Measurements from ENCODE around the gene MCRIP2. TPM values are rescaled to one million over a fixed set of nuclear protein-coding genes. Genes with fewer than 3 reads are reported as not detected.

The MCRIP2 gene
- polyA plus RNA-seq, 1 donor from 2014 or later = 29.1 TPM

- Histone ChIP-seq H3K27ac (ENCODE audit: low read length) (no peak overlapping the region), H4K20me1 (ENCODE audit: insufficient read depth) (no peaks in the 10 kb centered on the region), H3K79me2 (replicated peaks; ENCODE audit: insufficient read depth, low read length) (peaks cover 2% of the 10 kb centered on the region), H3K9ac (ENCODE audit: low read length) (no peak overlapping the region), H3K27me3 (ENCODE audit: insufficient read depth, low read depth, low read length) (no peaks in the 10 kb centered on the region), H3K9me2 (ENCODE audit: insufficient read depth, low read length) (no peaks in the 10 kb centered on the region), H3K4me3 (ENCODE audit: low read length) (no peak overlapping the region), H2AFZ (ENCODE audit: low read depth, low read length) (no peak overlapping the region), H3K36me3 (ENCODE audit: insufficient read depth, low read length) (peaks cover 7% of the 10 kb centered on the region), H3K9me3 (ENCODE audit: low read length) (no peaks in the 10 kb centered on the region), H3F3A (ENCODE audit: insufficient read depth, low read length, poor library complexity, severe bottlenecking) (no peaks in the 10 kb centered on the region), H3K4me2 (ENCODE audit: low read length) (no peak overlapping the region)
- TF ChIP-seq TAF1 (IDR thresholded peaks at IDR 0.05; ENCODE audit: low read depth) = no peak
- TF ChIP-seq RAD21 (conservative IDR thresholded peaks at IDR 0.05) = no peak
- TF ChIP-seq, protein P1, sequence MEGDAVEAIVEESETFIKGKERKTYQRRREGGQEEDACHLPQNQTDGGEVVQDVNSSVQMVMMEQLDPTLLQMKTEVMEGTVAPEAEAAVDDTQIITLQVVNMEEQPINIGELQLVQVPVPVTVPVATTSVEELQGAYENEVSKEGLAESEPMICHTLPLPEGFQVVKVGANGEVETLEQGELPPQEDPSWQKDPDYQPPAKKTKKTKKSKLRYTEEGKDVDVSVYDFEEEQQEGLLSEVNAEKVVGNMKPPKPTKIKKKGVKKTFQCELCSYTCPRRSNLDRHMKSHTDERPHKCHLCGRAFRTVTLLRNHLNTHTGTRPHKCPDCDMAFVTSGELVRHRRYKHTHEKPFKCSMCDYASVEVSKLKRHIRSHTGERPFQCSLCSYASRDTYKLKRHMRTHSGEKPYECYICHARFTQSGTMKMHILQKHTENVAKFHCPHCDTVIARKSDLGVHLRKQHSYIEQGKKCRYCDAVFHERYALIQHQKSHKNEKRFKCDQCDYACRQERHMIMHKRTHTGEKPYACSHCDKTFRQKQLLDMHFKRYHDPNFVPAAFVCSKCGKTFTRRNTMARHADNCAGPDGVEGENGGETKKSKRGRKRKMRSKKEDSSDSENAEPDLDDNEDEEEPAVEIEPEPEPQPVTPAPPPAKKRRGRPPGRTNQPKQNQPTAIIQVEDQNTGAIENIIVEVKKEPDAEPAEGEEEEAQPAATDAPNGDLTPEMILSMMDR (IDR thresholded peaks at IDR 0.05; ENCODE audit: poor library complexity, severe bottlenecking) = no peak
- no peak for TF ChIP-seq REST (IDR thresholded peaks at IDR 0.05; ENCODE audit: borderline replicate concordance)
- no peak for TF ChIP-seq EP300 (conservative IDR thresholded peaks at IDR 0.05; ENCODE audit: poor library complexity, severe bottlenecking)
- TF ChIP-seq POLR2AphosphoS5 (IDR thresholded peaks at IDR 0.05) = no peak
- TF ChIP-seq EZH2 (IDR thresholded peaks at IDR 0.05; ENCODE audit: borderline replicate concordance, insufficient read depth, low read length, poor library complexity, severe bottlenecking) = no peak
- TF ChIP-seq MXI1 (conservative IDR thresholded peaks at IDR 0.05; ENCODE audit: poor library complexity, severe bottlenecking) = no peak
These were observed 40.8 kb upstream of the MCRIP2 start for GRCh38 chr16:600781-601180.

- Histone ChIP-seq H3K27ac (ENCODE audit: low read length) (no peak overlapping the region), H3K36me3 (ENCODE audit: insufficient read depth, low read length) (peaks cover 5% of the 10 kb centered on the region), H3K9me3 (ENCODE audit: low read length) (no peaks in the 10 kb centered on the region), H2AFZ (ENCODE audit: low read depth, low read length) (no peak overlapping the region), H3K4me3 (ENCODE audit: low read length) (no peak overlapping the region), H3K9me2 (ENCODE audit: insufficient read depth, low read length) (no peaks in the 10 kb centered on the region), H3K9ac (ENCODE audit: low read length) (no peak overlapping the region), H4K20me1 (ENCODE audit: insufficient read depth) (no peaks in the 10 kb centered on the region), H3K4me2 (ENCODE audit: low read length) (no peak overlapping the region), H3K79me2 (replicated peaks; ENCODE audit: insufficient read depth, low read length) (no peaks in the 10 kb centered on the region), H3F3A (ENCODE audit: insufficient read depth, low read length, poor library complexity, severe bottlenecking) (no peaks in the 10 kb centered on the region), H3K27me3 (ENCODE audit: insufficient read depth, low read depth, low read length) (no peaks in the 10 kb centered on the region)
- TF ChIP-seq POLR2AphosphoS5 (IDR thresholded peaks at IDR 0.05) (no peak), TAF1 (IDR thresholded peaks at IDR 0.05; ENCODE audit: low read depth) (no peak), REST (IDR thresholded peaks at IDR 0.05; ENCODE audit: borderline replicate concordance) (no peak), SMC3 (conservative IDR thresholded peaks at IDR 0.05; ENCODE audit: poor library complexity) (no peak), EP300 (conservative IDR thresholded peaks at IDR 0.05; ENCODE audit: poor library complexity, severe bottlenecking) (no peak), EZH2 (IDR thresholded peaks at IDR 0.05; ENCODE audit: borderline replicate concordance, insufficient read depth, low read length, poor library complexity, severe bottlenecking) (no peak), MXI1 (conservative IDR thresholded peaks at IDR 0.05; ENCODE audit: poor library complexity, severe bottlenecking) (no peak), RAD21 (conservative IDR thresholded peaks at IDR 0.05) (no peak)
- TF ChIP-seq, protein P1 (IDR thresholded peaks at IDR 0.05; ENCODE audit: poor library complexity, severe bottlenecking) = no peak
These were observed 37.7 kb upstream of the MCRIP2 start for GRCh38 chr16:603933-604332.

Data from neural cell (in vitro differentiated cells).